GM23338 (cell line): ENCODE results near the gene METAP1D. TPM values are rescaled to one million over a fixed set of nuclear protein-coding genes. Genes with fewer than 3 reads are reported as not detected.

ENCODE experiments used
- ATAC-seq: fragments of 200-7000 bp; cut with Tn5 transposase; 3 replicates; pipeline ENCODE4 v1.9.1; 2020
- DNase-seq: peaks from one replicate; pipeline ENCODE4 v3.0.0-alpha.2; 2015; ENCODE audit warnings: low spot score
- H2AFZ ChIP-seq: fragments of 200-600 bp; sonication (generic); 2 replicates; pipeline ENCODE4 v1.8.0; 2016; ENCODE audit warnings: antibody characterized with exemption, mild to moderate bottlenecking, moderate library complexity
- H3F3A ChIP-seq: fragments of 200-600 bp; sonication (generic); replicated peaks from 2 replicates; pipeline ENCODE4 v1.8.0; 2017; ENCODE audit warnings: antibody characterized with exemption, mixed run types, low read depth
- H3K27ac ChIP-seq: fragments of 200-600 bp; sonication (generic); 2 replicates; pipeline ENCODE4 v1.6.1; 2016; ENCODE audit warnings: low read depth
- H3K27me3 ChIP-seq: fragments of 200-600 bp; sonication (generic); 2 replicates; pipeline ENCODE4 v1.8.0; 2016; ENCODE audit warnings: mild to moderate bottlenecking, mixed run types, moderate library complexity; ENCODE audit not compliant: insufficient read depth
- H3K36me3 ChIP-seq: fragments of 200-600 bp; sonication (generic); 2 replicates; pipeline ENCODE4 v1.8.0; 2016; ENCODE audit warnings: mild to moderate bottlenecking; ENCODE audit not compliant: insufficient read depth
- H3K4me1 ChIP-seq: fragments of 200-600 bp; sonication (generic); 2 replicates; pipeline ENCODE4 v1.8.0; 2016; ENCODE audit warnings: mild to moderate bottlenecking, moderate library complexity; ENCODE audit not compliant: insufficient read depth
- H3K4me2 ChIP-seq: fragments of 200-600 bp; sonication (generic); 2 replicates; pipeline ENCODE4 v1.7.1; 2017; ENCODE audit warnings: mixed run types
- H3K4me3 ChIP-seq: fragments of 200-600 bp; sonication (generic); 2 replicates; pipeline ENCODE4 v1.6.1; 2016; ENCODE audit warnings: mixed run types
- H3K79me2 ChIP-seq: fragments of 200-600 bp; sonication (generic); replicated peaks from 2 replicates; pipeline ENCODE4 v1.8.0; 2017; ENCODE audit warnings: mild to moderate bottlenecking; ENCODE audit not compliant: insufficient read depth
- H3K9me2 ChIP-seq: fragments of 200-600 bp; sonication (generic); 2 replicates; pipeline ENCODE4 v1.8.0; 2017; ENCODE audit not compliant: insufficient read depth
- H4K20me1 ChIP-seq: fragments of 200-600 bp; sonication (generic); replicated peaks from 2 replicates; pipeline ENCODE4 v1.8.0; 2017; ENCODE audit warnings: mild to moderate bottlenecking; ENCODE audit not compliant: insufficient read depth
- H3K27ac Mint-ChIP-seq: 2 replicates; pipeline ENCODE4 v1.8.0; 2020; ENCODE audit warnings: inconsistent platforms, mild to moderate bottlenecking, moderate library complexity, mixed read lengths
- H3K27me3 Mint-ChIP-seq: 3 replicates; pipeline ENCODE4 v1.8.0; 2022; ENCODE audit warnings: low read depth, mild to moderate bottlenecking, moderate library complexity, mixed read lengths, inconsistent platforms; ENCODE audit not compliant: insufficient read depth, poor library complexity
- H3K36me3 Mint-ChIP-seq: 3 replicates; pipeline ENCODE4 v1.8.0; 2021; ENCODE audit warnings: low read depth, mild to moderate bottlenecking, inconsistent platforms, moderate library complexity, mixed read lengths
- H3K4me1 Mint-ChIP-seq: 3 replicates; pipeline ENCODE4 v1.8.0; 2020; ENCODE audit warnings: mild to moderate bottlenecking, inconsistent platforms, mixed read lengths
- H3K4me3 Mint-ChIP-seq: 3 replicates; pipeline ENCODE4 v1.8.0; 2021; ENCODE audit warnings: moderate library complexity, mild to moderate bottlenecking, inconsistent platforms, mixed read lengths
- H3K9me3 Mint-ChIP-seq: 3 replicates; pipeline ENCODE4 v1.8.0; 2020; ENCODE audit warnings: moderate library complexity, mild to moderate bottlenecking, inconsistent platforms, mixed read lengths
- CREB1 ChIP-seq: fragments of 250-450 bp; sonication (Bioruptor Pico); IDR thresholded peaks from 2 replicates; pipeline ENCODE4 v1.5.0; 2020; ENCODE audit warnings: low read depth, mild to moderate bottlenecking, moderate library complexity
- ETS1 ChIP-seq: IDR thresholded peaks from 2 replicates; pipeline ENCODE4 v1.6.1; 2016; ENCODE audit warnings: antibody characterized with exemption
- EZH2 ChIP-seq: fragments of 200-600 bp; sonication (generic); IDR thresholded peaks from one replicate; pipeline ENCODE4 v1.8.0; 2017; ENCODE audit warnings: antibody characterized with exemption, mild to moderate bottlenecking, low read depth; ENCODE audit not compliant: unreplicated experiment
- EZH2phosphoT487 ChIP-seq: fragments of 200-600 bp; sonication (generic); IDR thresholded peaks from one replicate; pipeline ENCODE4 v1.8.1; 2018; ENCODE audit warnings: antibody characterized with exemption; ENCODE audit not compliant: unreplicated experiment
- JUNB ChIP-seq: IDR thresholded peaks from one replicate; pipeline ENCODE4 v1.6.1; 2016; ENCODE audit warnings: antibody characterized with exemption; ENCODE audit not compliant: unreplicated experiment
- NANOG ChIP-seq: IDR thresholded peaks from 2 replicates; pipeline ENCODE4 v1.6.1; 2016; ENCODE audit warnings: antibody characterized with exemption, borderline replicate concordance
- POLR2AphosphoS5 ChIP-seq: IDR thresholded peaks from 2 replicates; pipeline ENCODE4 v1.6.1; 2016; ENCODE audit warnings: antibody characterized with exemption, low read depth
- REST ChIP-seq: IDR thresholded peaks from one replicate; pipeline ENCODE4 v1.6.1; 2018; ENCODE audit warnings: antibody characterized with exemption; ENCODE audit not compliant: unreplicated experiment
- STAT1 ChIP-seq: IDR thresholded peaks from one replicate; pipeline ENCODE4 v1.6.1; 2016; ENCODE audit warnings: antibody characterized with exemption; ENCODE audit not compliant: unreplicated experiment
- ZNF114 ChIP-seq: fragments of 250-450 bp; sonication (Bioruptor Pico); IDR thresholded peaks from 2 replicates; pipeline ENCODE4 v1.5.0; 2020; ENCODE audit warnings: mild to moderate bottlenecking, moderate library complexity
- ZNF331 ChIP-seq: fragments of 250-450 bp; sonication (Bioruptor Pico); IDR thresholded peaks from 2 replicates; pipeline ENCODE4 v1.5.0; 2020; ENCODE audit warnings: low read depth, mild to moderate bottlenecking, moderate library complexity
- ZNF462 ChIP-seq: fragments of 250-450 bp; sonication (Bioruptor Pico); IDR thresholded peaks from 2 replicates; pipeline ENCODE4 v1.5.0; 2020; ENCODE audit warnings: mild to moderate bottlenecking, moderate library complexity
- polyA plus RNA-seq: library from polyadenylated mRNA; unstranded; fragments of >200 nt; fragmentation: Nextera tagmentation; extraction: Ambion mirVana; gene quantifications from 2 replicates; pipeline ENCODE4 v1.2.1, GENCODE V29; 2016
- total RNA-seq: library from RNA; depleted of rRNA; stranded (reverse); fragments of >200 nt; shearing (Covaris generic); gene quantifications from 2 replicates; pipeline ENCODE4 v1.2.3, GENCODE V29; 2014

Gene METAP1D
- total and polyA plus RNA-seq, 2 experiments from 2014 or later: 12.8 to 15.5 TPM

GRCh38 chr2:171986778-171987177 lies 13.0 kb upstream of the METAP1D start:
- H3K27ac ChIP-seq: no peak overlapping the region
- H3K27me3 ChIP-seq: no peaks in the 10 kb centered on the region
- DNase-seq (no peak), ATAC-seq (no peak)
- H2AFZ ChIP-seq: no peak overlapping the region
- peaks cover 6% of the 10 kb centered on the region for H3K36me3 ChIP-seq
- TF ChIP-seq ETS1 (no peak), EZH2phosphoT487 (no peak), NANOG (no peak), JUNB (no peak), ZNF114 (CRISPR knock-in tag) (no peak), STAT1 (no peak), CREB1 (CRISPR knock-in tag) (no peak)
- H3K4me2 ChIP-seq: no peak overlapping the region
- Mint-ChIP-seq H3K9me3 (no peaks in the 10 kb centered on the region), H3K4me1 (no peaks in the 10 kb centered on the region), H3K4me3 (no peak overlapping the region), H3K27ac (no peak overlapping the region), H3K36me3 (peaks cover 12% of the 10 kb centered on the region; the same call in 2 of the 3 replicates), H3K27me3 (no peaks in the 10 kb centered on the region)
- H4K20me1 ChIP-seq: 0 out of 2 replicates have a peak, but pooled peaks cover 3% of the 10 kb centered on the region
- no peak overlapping the region for H3K4me3 ChIP-seq
- H3K9me2 ChIP-seq: no peaks in the 10 kb centered on the region
- H3K4me1 ChIP-seq: no peaks in the 10 kb centered on the region
- H3F3A ChIP-seq: no peaks in the 10 kb centered on the region
- H3K79me2 ChIP-seq: no peaks in the 10 kb centered on the region

DNA sequence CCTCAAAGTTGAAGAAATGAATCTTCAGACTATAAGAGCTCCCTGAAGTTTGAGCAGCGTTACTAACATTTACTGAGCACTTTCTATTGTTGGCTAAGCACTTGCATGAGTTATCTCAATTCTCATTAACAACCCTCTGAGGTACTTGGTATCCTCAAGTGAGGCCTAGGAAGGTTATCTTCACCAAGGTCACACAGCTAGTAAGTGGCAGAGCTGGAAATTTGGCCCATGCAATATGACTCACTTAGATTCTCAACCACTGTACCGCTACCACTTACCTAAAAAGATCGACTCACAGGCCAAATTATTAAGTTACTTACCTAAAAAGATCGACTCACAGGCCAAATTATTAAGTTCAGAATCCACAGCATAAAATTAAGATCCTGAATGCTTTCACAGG lies 8.7 kb upstream of the METAP1D start:
- ATAC-seq: no peak
- Histone ChIP-seq H3K27me3 (no peaks in the 10 kb centered on the region), H3K4me3 (no peak overlapping the region), H3K79me2 (no peaks in the 10 kb centered on the region), H3K9me2 (no peaks in the 10 kb centered on the region), H3K4me1 (no peaks in the 10 kb centered on the region), H3K36me3 (no peaks in the 10 kb centered on the region), H3K4me2 (no peak overlapping the region), H3F3A (no peaks in the 10 kb centered on the region), H2AFZ (0 out of 2 replicates have a peak overlapping the region, but pooled peaks have one; percentile 12), H4K20me1 (no peaks in the 10 kb centered on the region), H3K27ac (no peak overlapping the region)
- no peaks in the 10 kb centered on the region; the same call in 2 of the 3 replicates for H3K4me1 Mint-ChIP-seq
- H3K27me3 Mint-ChIP-seq: no peaks in the 10 kb centered on the region
- H3K4me3 Mint-ChIP-seq: no peak overlapping the region
- H3K36me3 Mint-ChIP-seq: no peaks in the 10 kb centered on the region
- H3K27ac Mint-ChIP-seq: no peak overlapping the region
- no peak for DNase-seq
- H3K9me3 Mint-ChIP-seq: no peaks in the 10 kb centered on the region
- no peak for TF ChIP-seq POLR2AphosphoS5
- TF ChIP-seq ZNF331 (CRISPR knock-in tag): no peak
- no peak for TF ChIP-seq JUNB
- no peak for TF ChIP-seq EZH2
- TF ChIP-seq ZNF462 (CRISPR knock-in tag): no peak
- no peak for TF ChIP-seq REST
- TF ChIP-seq CREB1 (CRISPR knock-in tag): no peak
- no peak for TF ChIP-seq NANOG
